ENCODE results near the gene CSTF2.

Gene CSTF2

GRCh38 chrX:100871594-100872560, 51.7 kb downstream of the CSTF2 start:
- no peak for DNase-seq

- DNase-seq, result no peak
These were observed 54.1 kb downstream of the CSTF2 start, which contains the start of gene NOX1 for GRCh38 chrX:100874325-100874724. Gene NOX1 (minus strand): TSS chrX:100874359. CDS start chrX:100874139, 220 bp downstream.

GRCh38 chrX:100880368-100880767, 60.2 kb downstream of the CSTF2 start:
- no peak for DNase-seq

- DNase-seq, result no peak
These were observed 63.5 kb downstream of the CSTF2 start for GRCh38 chrX:100883654-100884053.
